GM06990 (cell line): ENCODE data around the gene GBGT1.

Experiments
- DNase-seq: peaks from one replicate; pipeline ENCODE4 v3.0.0-alpha.2; 2011; ENCODE audit not compliant: insufficient read length; ENCODE audit errors: extremely low read depth
- H3K27me3 ChIP-seq: replicated peaks from 2 replicates; pipeline ENCODE4 v1.6.0; 2011; ENCODE audit warnings: low read length; ENCODE audit not compliant: control insufficient read depth, insufficient read depth
- H3K36me3 ChIP-seq: 2 replicates; pipeline ENCODE4 v1.5.1; 2011; ENCODE audit warnings: low read length; ENCODE audit not compliant: control insufficient read depth, insufficient read depth
- H3K4me3 ChIP-seq: replicated peaks from 2 replicates; pipeline ENCODE4 v1.5.1; 2011; ENCODE audit warnings: low read depth, mild to moderate bottlenecking, control low read depth, low read length
- TF ChIP-seq, protein P1 (sequence below): IDR thresholded peaks from 2 replicates; pipeline ENCODE4 v1.5.1; 2011; ENCODE audit warnings: low read length, control low read depth, mild to moderate bottlenecking, inconsistent platforms; ENCODE audit not compliant: insufficient read depth, poor library complexity, severe bottlenecking

GBGT1 gene

DNA sequence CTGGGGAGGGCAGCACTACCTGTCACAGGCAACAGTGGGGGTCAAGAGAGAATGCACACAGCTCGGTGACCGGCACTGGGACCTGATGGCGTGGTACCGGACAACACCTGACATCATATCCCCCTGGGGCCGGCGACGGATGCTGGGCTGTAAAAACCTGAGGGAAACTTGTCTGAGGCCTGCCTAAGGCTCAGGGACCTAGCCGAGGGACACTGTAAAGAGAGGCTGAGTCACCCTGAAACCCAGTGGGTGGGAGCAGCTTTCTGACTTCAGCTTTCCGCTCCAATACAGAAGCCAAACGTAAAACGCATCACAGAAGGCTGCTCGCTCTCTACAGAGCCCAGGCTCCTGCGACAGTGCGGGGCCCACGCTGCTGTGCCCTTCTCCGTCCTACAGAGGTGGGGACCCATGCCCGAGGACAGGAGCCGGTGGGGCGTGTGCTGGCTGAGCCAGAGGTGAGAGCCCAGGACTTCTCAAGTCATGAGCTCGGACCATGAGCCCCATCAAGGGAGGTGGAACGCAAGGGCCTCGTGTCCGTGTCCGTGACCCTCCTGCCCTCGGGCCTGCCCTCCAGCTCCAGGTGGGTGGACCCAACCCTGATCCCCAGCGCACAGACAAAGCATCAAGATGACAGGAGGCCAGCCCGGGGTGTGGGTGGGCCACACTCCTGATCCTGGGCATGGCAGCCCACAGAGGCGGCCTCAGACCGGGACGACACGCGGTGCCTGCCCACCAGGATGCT is 47.9 kb downstream of the GBGT1 start:
- TF ChIP-seq, protein P1, sequence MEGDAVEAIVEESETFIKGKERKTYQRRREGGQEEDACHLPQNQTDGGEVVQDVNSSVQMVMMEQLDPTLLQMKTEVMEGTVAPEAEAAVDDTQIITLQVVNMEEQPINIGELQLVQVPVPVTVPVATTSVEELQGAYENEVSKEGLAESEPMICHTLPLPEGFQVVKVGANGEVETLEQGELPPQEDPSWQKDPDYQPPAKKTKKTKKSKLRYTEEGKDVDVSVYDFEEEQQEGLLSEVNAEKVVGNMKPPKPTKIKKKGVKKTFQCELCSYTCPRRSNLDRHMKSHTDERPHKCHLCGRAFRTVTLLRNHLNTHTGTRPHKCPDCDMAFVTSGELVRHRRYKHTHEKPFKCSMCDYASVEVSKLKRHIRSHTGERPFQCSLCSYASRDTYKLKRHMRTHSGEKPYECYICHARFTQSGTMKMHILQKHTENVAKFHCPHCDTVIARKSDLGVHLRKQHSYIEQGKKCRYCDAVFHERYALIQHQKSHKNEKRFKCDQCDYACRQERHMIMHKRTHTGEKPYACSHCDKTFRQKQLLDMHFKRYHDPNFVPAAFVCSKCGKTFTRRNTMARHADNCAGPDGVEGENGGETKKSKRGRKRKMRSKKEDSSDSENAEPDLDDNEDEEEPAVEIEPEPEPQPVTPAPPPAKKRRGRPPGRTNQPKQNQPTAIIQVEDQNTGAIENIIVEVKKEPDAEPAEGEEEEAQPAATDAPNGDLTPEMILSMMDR, result no peak
- no peaks in the 10 kb centered on the region for H3K27me3 ChIP-seq
- DNase-seq, result peak; percentile 74
- peak overlapping the region; percentile 68 for H3K4me3 ChIP-seq
- peaks cover 6% of the 10 kb centered on the region for H3K36me3 ChIP-seq

DNA sequence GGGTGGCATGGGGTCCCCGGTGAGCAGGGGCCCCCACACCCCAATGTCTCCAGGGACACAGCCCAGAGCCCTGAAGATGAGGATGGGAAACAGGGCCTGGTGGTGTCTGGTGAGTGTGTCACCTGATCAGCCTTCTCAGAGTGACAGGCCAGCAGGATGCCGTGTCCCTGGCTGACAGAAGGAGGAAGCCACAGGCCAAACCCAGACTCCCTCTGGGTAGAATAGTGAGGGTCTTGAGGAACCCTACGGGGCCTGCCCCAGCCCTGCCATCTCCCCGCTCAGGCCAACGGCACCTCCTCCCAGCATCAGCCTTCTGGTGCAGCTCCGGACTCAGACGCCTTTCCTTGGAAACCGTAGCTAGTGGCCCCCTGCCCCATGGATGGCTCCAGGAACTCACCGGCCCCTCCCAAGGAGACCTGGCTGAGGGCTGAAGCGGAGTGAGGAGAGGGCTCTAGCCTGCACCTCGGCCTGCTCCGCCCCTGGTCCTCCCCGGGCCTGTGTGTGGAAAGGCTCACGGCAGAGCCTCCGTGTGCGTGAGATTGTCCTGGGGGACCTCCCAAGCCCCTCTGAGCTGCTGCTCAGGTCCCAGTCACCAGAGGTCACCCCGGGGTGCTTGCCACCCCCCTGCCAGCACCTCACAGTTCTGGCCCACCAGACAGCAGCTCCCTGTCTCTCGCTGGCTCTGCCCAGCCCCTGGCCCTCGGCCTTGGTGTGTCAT is 48.7 kb downstream of the GBGT1 start:
- TF ChIP-seq, protein P1, result no peak
- no peak for DNase-seq
- Histone ChIP-seq H3K36me3 (peaks cover 8% of the 10 kb centered on the region), H3K27me3 (no peaks in the 10 kb centered on the region), H3K4me3 (peak overlapping the region; percentile 68)

GRCh38 chr9:133113949-133114885 is 49.5 kb downstream of the GBGT1 start:
- no peak for DNase-seq
- Histone ChIP-seq H3K27me3 (no peaks in the 10 kb centered on the region), H3K4me3 (peak overlapping the region; percentile 68; the same call in 1 of the 2 replicates), H3K36me3 (peaks cover 11% of the 10 kb centered on the region)
- TF ChIP-seq, protein P1, result no peak

DNA sequence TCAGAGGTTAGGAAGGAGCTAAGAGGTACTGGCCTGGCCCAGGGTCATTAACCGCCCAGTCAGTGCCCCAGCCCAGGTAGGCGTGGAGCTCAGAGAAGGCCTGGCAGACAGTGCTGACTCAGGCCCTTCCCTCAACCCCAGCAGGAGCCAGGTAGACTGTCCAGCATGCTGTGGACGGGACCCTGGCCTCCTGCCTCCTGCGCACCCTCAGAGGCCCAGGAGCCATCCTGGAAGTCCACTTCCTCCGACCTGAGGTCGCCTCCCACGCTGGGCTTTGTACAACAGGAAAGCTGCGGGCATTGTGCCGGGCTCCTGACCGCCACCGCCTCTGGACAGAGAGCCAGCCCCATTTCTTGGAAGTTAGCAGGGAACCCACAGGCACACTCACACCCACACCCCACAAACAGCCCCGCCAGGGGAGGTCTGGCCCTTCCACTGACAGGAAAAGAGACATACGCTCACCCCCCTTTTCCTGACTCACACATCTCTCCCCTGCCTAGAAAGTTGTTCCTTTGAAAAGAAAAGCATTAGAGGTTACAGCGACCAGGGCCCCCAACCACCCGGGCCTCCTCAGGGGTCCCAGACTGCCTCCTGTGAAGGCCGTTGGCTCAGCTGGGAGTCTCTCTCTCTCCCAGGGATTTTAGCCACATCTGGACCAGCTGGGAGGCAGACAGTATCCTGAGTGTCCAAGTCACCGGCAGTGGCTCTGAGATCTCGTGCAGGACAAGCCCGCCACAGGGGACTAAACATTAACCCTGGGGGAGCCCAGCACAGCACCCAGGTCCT is 50.4 kb downstream of the GBGT1 start:
- no peak for DNase-seq
- Histone ChIP-seq H3K27me3 (no peaks in the 10 kb centered on the region), H3K36me3 (peaks cover 17% of the 10 kb centered on the region), H3K4me3 (no peak overlapping the region)
- TF ChIP-seq, protein P1, result no peak

DNA sequence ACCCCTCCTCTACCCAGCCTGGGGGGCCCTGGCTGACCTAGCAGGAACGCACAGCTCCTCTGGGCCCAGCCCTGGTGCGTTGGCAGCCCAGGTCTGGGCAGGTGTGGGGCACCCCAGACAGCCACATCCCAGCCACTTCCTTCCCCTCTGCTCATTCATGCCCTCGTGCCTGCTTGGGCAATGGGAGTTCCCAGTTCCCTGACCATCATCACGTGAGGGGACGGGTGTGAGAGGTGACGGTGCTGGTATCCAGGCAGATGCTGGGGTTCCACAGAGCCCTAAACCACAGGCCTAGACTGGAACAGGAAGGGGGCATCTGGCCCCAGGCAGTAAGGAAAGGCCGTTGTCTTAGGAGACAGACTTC is 51.1 kb downstream of the GBGT1 start:
- Histone ChIP-seq H3K4me3 (no peak overlapping the region), H3K27me3 (no peaks in the 10 kb centered on the region), H3K36me3 (peaks cover 24% of the 10 kb centered on the region)
- TF ChIP-seq, protein P1, result no peak
- peak; percentile 57 for DNase-seq
